ENCODE data around the gene IL4R. TPM values are rescaled to one million over a fixed set of nuclear protein-coding genes. Genes with fewer than 3 reads are reported as not detected.

The IL4R gene
- total RNA-seq, 1 experiment from 2014 or later, result 32.6 TPM

- ChIA-PET CTCF (no interaction called here), POLR2A (no interaction called here)
- H3K4me3 ChIP-seq (ENCODE audit: low read depth, low read length), result no peak overlapping the region
- Mint-ChIP-seq H3K27ac (ENCODE audit: unreplicated experiment) (no peak overlapping the region), H3K4me1 (ENCODE audit: low read depth, unreplicated experiment) (no peaks in the 10 kb centered on the region), H3K36me3 (ENCODE audit: insufficient read depth, unreplicated experiment) (no peaks in the 10 kb centered on the region), H3K9me3 (ENCODE audit: unreplicated experiment) (no peaks in the 10 kb centered on the region), H3K27me3 (ENCODE audit: insufficient read depth, unreplicated experiment) (no peaks in the 10 kb centered on the region), H3K4me3 (ENCODE audit: unreplicated experiment) (no peak overlapping the region)
- no peaks in the 10 kb centered on the region for H3K9me3 ChIP-seq
- no peak for DNase-seq
- no peak for TF ChIP-seq CTCF (IDR thresholded peaks at IDR 0.05; ENCODE audit: insufficient read depth in 1 of 2, low read depth in 1 of 2, low read length in 1 of 2, severe bottlenecking in 1 of 2, unreplicated experiment in 1 of 2)
- intact Hi-C loops (cut with micrococcal nuclease; ENCODE audit: unreplicated experiment), result no loop called here
- no TSS peak for BruUV-seq (replicated peaks)
- H3K4me1 ChIP-seq, result no peaks in the 10 kb centered on the region
- no peaks in the 10 kb centered on the region for H3K27me3 ChIP-seq (replicated peaks; ENCODE audit: control insufficient read depth, insufficient read depth, low read length)
- H3K36me3 ChIP-seq (ENCODE audit: control insufficient read depth, insufficient read depth, low read length), result peaks cover 2% of the 10 kb centered on the region
Observed at GRCh38 chr16:27332105-27332504, 18.3 kb downstream of the IL4R start.

- H3K4me3 Mint-ChIP-seq (ENCODE audit: unreplicated experiment), result no peak overlapping the region
- Histone ChIP-seq H3K36me3 (ENCODE audit: control insufficient read depth, insufficient read depth, low read length) (peaks cover 2% of the 10 kb centered on the region), H3K27me3 (replicated peaks; ENCODE audit: control insufficient read depth, insufficient read depth, low read length) (no peaks in the 10 kb centered on the region), H3K4me3 (ENCODE audit: low read depth, low read length) (no peak overlapping the region), H3K4me1 (no peaks in the 10 kb centered on the region), H3K9me3 (no peaks in the 10 kb centered on the region)
- intact Hi-C loops (cut with micrococcal nuclease; ENCODE audit: unreplicated experiment), result no loop called here
- CTCF ChIA-PET, result no interaction called here
- H3K9me3 Mint-ChIP-seq (ENCODE audit: unreplicated experiment), result no peaks in the 10 kb centered on the region
- no peak for TF ChIP-seq CTCF (IDR thresholded peaks at IDR 0.05; ENCODE audit: insufficient read depth in 1 of 2, low read depth in 1 of 2, low read length in 1 of 2, severe bottlenecking in 1 of 2, unreplicated experiment in 1 of 2)
- no TSS peak for BruUV-seq (replicated peaks)
- H3K36me3 Mint-ChIP-seq (ENCODE audit: insufficient read depth, unreplicated experiment), result peaks cover 2% of the 10 kb centered on the region
- no peak for DNase-seq
- POLR2A ChIA-PET, result no interaction called here
- no peaks in the 10 kb centered on the region for H3K27me3 Mint-ChIP-seq (ENCODE audit: insufficient read depth, unreplicated experiment)
- H3K4me1 Mint-ChIP-seq (ENCODE audit: low read depth, unreplicated experiment), result no peaks in the 10 kb centered on the region
- no peak overlapping the region for H3K27ac Mint-ChIP-seq (ENCODE audit: unreplicated experiment)
Observed at GRCh38 chr16:27333104-27333503, 19.3 kb downstream of the IL4R start.

- Histone ChIP-seq H3K36me3 (ENCODE audit: control insufficient read depth, insufficient read depth, low read length) (peaks cover 2% of the 10 kb centered on the region), H3K4me3 (ENCODE audit: low read depth, low read length) (no peak overlapping the region), H3K9me3 (no peaks in the 10 kb centered on the region), H3K27me3 (replicated peaks; ENCODE audit: control insufficient read depth, insufficient read depth, low read length) (no peaks in the 10 kb centered on the region), H3K4me1 (no peaks in the 10 kb centered on the region)
- peaks cover 7% of the 10 kb centered on the region for H3K36me3 Mint-ChIP-seq (ENCODE audit: insufficient read depth, unreplicated experiment)
- intact Hi-C loops (cut with micrococcal nuclease; ENCODE audit: unreplicated experiment), result no loop called here
- no peak for DNase-seq
- BruUV-seq (replicated peaks), result no TSS peak
- no peaks in the 10 kb centered on the region for H3K27me3 Mint-ChIP-seq (ENCODE audit: insufficient read depth, unreplicated experiment)
- POLR2A ChIA-PET, result no interaction called here
- CTCF ChIA-PET, result no interaction called here
- H3K27ac Mint-ChIP-seq (ENCODE audit: unreplicated experiment), result no peak overlapping the region
- no peaks in the 10 kb centered on the region for H3K9me3 Mint-ChIP-seq (ENCODE audit: unreplicated experiment)
- H3K4me1 Mint-ChIP-seq (ENCODE audit: low read depth, unreplicated experiment), result no peaks in the 10 kb centered on the region
- no peak for TF ChIP-seq CTCF (IDR thresholded peaks at IDR 0.05; ENCODE audit: insufficient read depth in 1 of 2, low read depth in 1 of 2, low read length in 1 of 2, severe bottlenecking in 1 of 2, unreplicated experiment in 1 of 2)
- H3K4me3 Mint-ChIP-seq (ENCODE audit: unreplicated experiment), result no peak overlapping the region
Observed at GRCh38 chr16:27333549-27333948, 19.8 kb downstream of the IL4R start.

All from Caco-2 (cell line).